MM.1S (cell line): ENCODE results near the gene PIK3CG.
"Not testable (repeated sequence)": the region's sequence is repeated elsewhere in the genome, so short reads cannot be mapped to it uniquely, and the experiment has no call there.

Experiments
- DNase-seq: peaks from one replicate; pipeline ENCODE4 v3.0.0-alpha.2; 2015
- H2AFZ ChIP-seq: fragments of 300-600 bp; sonication (generic); 2 replicates; pipeline ENCODE4 v1.6.0; 2016; ENCODE audit warnings: antibody characterized with exemption, low read length
- H3F3A ChIP-seq: fragments of 300-600 bp; sonication (generic); 2 replicates; pipeline ENCODE4 v1.6.1; 2016; ENCODE audit warnings: mild to moderate bottlenecking, antibody characterized with exemption, low read length, moderate library complexity, mixed read lengths; ENCODE audit not compliant: insufficient read depth
- H3K27ac ChIP-seq: fragments of 300-600 bp; sonication (generic); 2 replicates; pipeline ENCODE4 v1.5.1; 2016; ENCODE audit warnings: mild to moderate bottlenecking, low read length
- H3K27me3 ChIP-seq: fragments of 300-600 bp; sonication (generic); replicated peaks from 2 replicates; pipeline ENCODE4 v1.6.0; 2016; ENCODE audit warnings: low read length; ENCODE audit not compliant: insufficient read depth
- H3K36me3 ChIP-seq: fragments of 300-600 bp; sonication (generic); replicated peaks from 2 replicates; pipeline ENCODE4 v1.6.1; 2016; ENCODE audit warnings: mild to moderate bottlenecking, low read length, mixed read lengths; ENCODE audit not compliant: insufficient read depth
- H3K4me1 ChIP-seq: fragments of 300-600 bp; sonication (generic); 2 replicates; pipeline ENCODE4 v1.6.1; 2016; ENCODE audit warnings: low read length, mixed read lengths
- H3K4me2 ChIP-seq: fragments of 300-600 bp; sonication (generic); 2 replicates; pipeline ENCODE4 v1.6.0; 2016; ENCODE audit warnings: low read depth, low read length
- H3K4me3 ChIP-seq: fragments of 300-600 bp; sonication (generic); 2 replicates; pipeline ENCODE4 v1.5.1; 2016; ENCODE audit warnings: low read length, mixed read lengths
- H3K79me2 ChIP-seq: fragments of 300-600 bp; sonication (generic); 2 replicates; pipeline ENCODE4 v1.6.1; 2016; ENCODE audit warnings: mixed run types, low read length, mixed read lengths
- H3K9ac ChIP-seq: fragments of 300-600 bp; sonication (generic); 2 replicates; pipeline ENCODE4 v1.6.1; 2016; ENCODE audit warnings: low read length, mixed read lengths
- H3K9me2 ChIP-seq: fragments of 300-600 bp; sonication (generic); replicated peaks from 2 replicates; pipeline ENCODE4 v1.6.1; 2016; ENCODE audit warnings: mild to moderate bottlenecking, low read length, mixed read lengths; ENCODE audit not compliant: insufficient read depth
- H3K9me3 ChIP-seq: fragments of 300-600 bp; sonication (generic); replicated peaks from 2 replicates; pipeline ENCODE4 v1.6.1; 2016; ENCODE audit warnings: mild to moderate bottlenecking, low read length, mixed read lengths; ENCODE audit not compliant: insufficient read depth
- H4K20me1 ChIP-seq: fragments of 300-600 bp; sonication (generic); 2 replicates; pipeline ENCODE4 v1.6.1; 2016; ENCODE audit warnings: mild to moderate bottlenecking, low read length, moderate library complexity, mixed read lengths; ENCODE audit not compliant: insufficient read depth
- CTCF ChIP-seq: fragments of 300-600 bp; sonication (generic); IDR thresholded peaks from 2 replicates; pipeline ENCODE4 v1.5.1; 2016; ENCODE audit warnings: antibody characterized with exemption, low read length, mixed read lengths
- EZH2 ChIP-seq: fragments of 300-600 bp; sonication (generic); optimal IDR thresholded peaks from 2 replicates; pipeline ENCODE3; 2017; ENCODE audit warnings: low read depth, mild to moderate bottlenecking, antibody characterized with exemption, low read length, mixed read lengths
- EZH2phosphoT487 ChIP-seq: fragments of 300-600 bp; sonication (generic); IDR thresholded peaks from 2 replicates; pipeline ENCODE4 v1.6.1; 2018; ENCODE audit warnings: antibody characterized with exemption, low read length

Gene PIK3CG

GRCh38 chr7:106893591-106893990, 28.5 kb downstream of the PIK3CG start:
- H3K36me3 ChIP-seq = peaks cover 7% of the 10 kb centered on the region; the same call in 1 of the 2 replicates

GRCh38 chr7:106895246-106895864, 30.3 kb downstream of the PIK3CG start:
- peak; percentile 75 for DNase-seq
- H3K79me2 ChIP-seq = peaks cover 19% of the 10 kb centered on the region
- peak overlapping the region; percentile 6; the same call in 1 of the 2 replicates for H3K4me2 ChIP-seq
- H3K36me3 ChIP-seq = no peaks in the 10 kb centered on the region
- H3K4me3 ChIP-seq = no peak overlapping the region
- peak overlapping the region; percentile 46; the same call in 1 of the 2 replicates for H3K27ac ChIP-seq
- H3K9ac ChIP-seq = no peak overlapping the region
- H3K27me3 ChIP-seq = no peaks in the 10 kb centered on the region
- no peaks in the 10 kb centered on the region for H3K9me2 ChIP-seq
- peaks cover 12% of the 10 kb centered on the region; the same call in 1 of the 2 replicates for H3F3A ChIP-seq
- H3K9me3 ChIP-seq = no peaks in the 10 kb centered on the region
- peaks cover 56% of the 10 kb centered on the region for H3K4me1 ChIP-seq
- no peaks in the 10 kb centered on the region for H4K20me1 ChIP-seq
- H2AFZ ChIP-seq = no peak overlapping the region
- no peak for TF ChIP-seq EZH2
- no peak for TF ChIP-seq CTCF
- TF ChIP-seq EZH2phosphoT487 = no peak

More at GRCh38 chr7:106893591-106893990, 28.5 kb downstream of the PIK3CG start:
- peaks cover 60% of the 10 kb centered on the region for H3K4me1 ChIP-seq
- no peak overlapping the region for H3K4me3 ChIP-seq
- H3K9me3 ChIP-seq = no peaks in the 10 kb centered on the region
- TF ChIP-seq EZH2phosphoT487 (no peak), CTCF (no peak), EZH2 (no peak)
- DNase-seq = peak; percentile 5
- H3F3A ChIP-seq = peaks cover 12% of the 10 kb centered on the region; the same call in 1 of the 2 replicates
- H3K79me2 ChIP-seq = peaks cover 10% of the 10 kb centered on the region
- no peaks in the 10 kb centered on the region for H4K20me1 ChIP-seq
- 0 out of 2 replicates have a peak overlapping the region, but pooled peaks have one; percentile 6 for H3K4me2 ChIP-seq
- no peaks in the 10 kb centered on the region for H3K27me3 ChIP-seq
- H3K9me2 ChIP-seq = no peaks in the 10 kb centered on the region
- no peak overlapping the region for H3K27ac ChIP-seq
- H3K9ac ChIP-seq = no peak overlapping the region
- no peak overlapping the region for H2AFZ ChIP-seq

- H3K27ac ChIP-seq = no peak overlapping the region
Observed at GRCh38 chr7:106896231-106896630, 31.1 kb downstream of the PIK3CG start.

GRCh38 chr7:106897553-106897952, 32.5 kb downstream of the PIK3CG start:
- not testable (repeated sequence) for H3K9ac ChIP-seq, H3K9me3 ChIP-seq, H3K27ac ChIP-seq, H2AFZ ChIP-seq, H3K36me3 ChIP-seq, H4K20me1 ChIP-seq, H3K4me2 ChIP-seq, H3K9me2 ChIP-seq, H3K27me3 ChIP-seq, H3K4me3 ChIP-seq, DNase-seq
- peaks cover 12% of the 10 kb centered on the region; the same call in 1 of the 2 replicates for H3F3A ChIP-seq
- peaks cover 38% of the 10 kb centered on the region for H3K4me1 ChIP-seq
- H3K79me2 ChIP-seq = peaks cover 41% of the 10 kb centered on the region

More at GRCh38 chr7:106896231-106896630, 31.1 kb downstream of the PIK3CG start:
- Histone ChIP-seq H3K36me3 (no peaks in the 10 kb centered on the region), H3K4me2 (no peak overlapping the region), H3K4me1 (peaks cover 51% of the 10 kb centered on the region), H3F3A (peaks cover 12% of the 10 kb centered on the region; the same call in 1 of the 2 replicates), H3K27me3 (no peaks in the 10 kb centered on the region), H3K9me3 (no peaks in the 10 kb centered on the region), H2AFZ (no peak overlapping the region), H3K9ac (no peak overlapping the region), H4K20me1 (no peaks in the 10 kb centered on the region), H3K79me2 (peaks cover 27% of the 10 kb centered on the region), H3K9me2 (no peaks in the 10 kb centered on the region), H3K4me3 (no peak overlapping the region)
- TF ChIP-seq EZH2phosphoT487 (no peak), EZH2 (no peak)
- no peak for DNase-seq

- not testable (repeated sequence) for H3K4me2 ChIP-seq, H2AFZ ChIP-seq, H4K20me1 ChIP-seq, H3K4me3 ChIP-seq, H3K27me3 ChIP-seq, DNase-seq, H3K9me2 ChIP-seq, H3K36me3 ChIP-seq, H3K9me3 ChIP-seq, H3K9ac ChIP-seq, H3K27ac ChIP-seq
- Histone ChIP-seq H3K79me2 (peaks cover 41% of the 10 kb centered on the region), H3K4me1 (peaks cover 24% of the 10 kb centered on the region), H3F3A (peaks cover 12% of the 10 kb centered on the region; the same call in 1 of the 2 replicates)
Observed at GRCh38 chr7:106898967-106899366, 33.9 kb downstream of the PIK3CG start.
